Heart right ventricle (tissue), 16 donors: ENCODE results near the gene RBBP6. TPM values are rescaled to one million over a fixed set of nuclear protein-coding genes. Genes with fewer than 3 reads are reported as not detected.

Experiments used
- ATAC-seq, 8 donors: fragments of 200-7000 bp; cut with Tn5 transposase; one replicate each; pipeline ENCODE4 v1.9.1; 2020; ENCODE audit warnings: mild to moderate bottlenecking in 8 of 8, moderate library complexity in 8 of 8, moderate number of reproducible peaks in 1 of 8
- DNase-seq, 2 donors: peaks; one replicate each; pipeline ENCODE4 v3.0.0-alpha.2; 2020
- H3K27ac ChIP-seq, 10 donors: fragments of 200-600 bp; sonication (generic) in 2 of 10; one replicate each; pipeline versions ENCODE4 v1.5.0 to v1.8.0; 2020 to 2022; ENCODE audit warnings: mild to moderate bottlenecking in 3 of 10
- H3K27me3 ChIP-seq, 7 donors: fragments of 200-600 bp; one replicate each; pipeline ENCODE4 v1.8.0; 2021 to 2022; ENCODE audit warnings: mild to moderate bottlenecking in 2 of 7
- H3K36me3 ChIP-seq, 9 donors: fragments of 200-600 bp; sonication (generic) in 1 of 9; one replicate each; pipeline versions ENCODE4 v1.5.0 to v1.8.0; 2020 to 2022; ENCODE audit warnings: mild to moderate bottlenecking in 2 of 9
- H3K4me1 ChIP-seq, 9 donors: fragments of 200-600 bp; sonication (generic) in 1 of 9; one replicate each; pipeline versions ENCODE4 v1.5.0 to v1.8.0; 2020 to 2022; ENCODE audit warnings: mild to moderate bottlenecking in 4 of 9
- H3K4me3 ChIP-seq, 10 donors: fragments of 200-600 bp; sonication (generic) in 2 of 10; one replicate each; pipeline versions ENCODE4 v1.5.0 to v1.8.0; 2020 to 2022; ENCODE audit warnings: mild to moderate bottlenecking in 7 of 10, moderate library complexity in 2 of 10
- H3K9me3 ChIP-seq, 11 donors: fragments of 200-600 bp in 10 of 11; sonication (generic) in 2 of 11; one replicate each; pipeline versions ENCODE4 v1.5.0 to v1.8.0; 2013 to 2022; ENCODE audit warnings: mild to moderate bottlenecking in 2 of 11, control low read depth in 1 of 11, moderate library complexity in 1 of 11
- WGBS, 2 donors: extraction: QIAGEN DNeasy Blood & Tissue Kit; methylation state at CpG; one replicate each; pipeline ENCODE4 v1.1.7; 2013; ENCODE audit warnings: inconsistent platforms in 1 of 2; 5-methylcytosine and 5-hydroxymethylcytosine counted together
- intact Hi-C, 10 donors: fragments of 100-400 bp; cut with DNase I; formaldehyde crosslinking; loops; one replicate each; pipeline versions ENCODE4 v1.11.1 to v1.14.2; 2022
- polyA plus RNA-seq, 2 donors: library from polyadenylated mRNA; stranded (reverse); fragments of 200-250 nt; gene quantifications; one replicate each; pipeline ENCODE4 v1.2.3, GENCODE V29; 2013
- total RNA-seq, 10 donors: library from RNA; stranded (reverse); fragmentation: NEBNext Ultra II Directional in 3 of 10; extraction: Animal tissue kit (Norgen Biotek cat#: 25700) in 3 of 10; gene quantifications; one replicate each; pipeline versions ENCODE4 v1.2.1 to v1.2.4, GENCODE V29; 2021 to 2023
- TF ChIP-seq, protein P1 (sequence below), 9 donors: fragments of 200-600 bp; sonication (generic) in 2 of 9; IDR thresholded peaks; one replicate each; pipeline versions ENCODE4 v1.5.0 to v1.8.0; 2021 to 2022; ENCODE audit warnings: antibody characterized with exemption in 9 of 9, mild to moderate bottlenecking in 5 of 9, moderate library complexity in 1 of 9
- donor health status: Arrhythmogenic right ventricular cardiomyopathy.
- donor health status: ischemic (EF 13 %, LVEDD 7.1; RV severe dilation, severe dysfunction).
- donor health status: healthy with polysubstance abuse.
- donor health status: DM: no; HTN: yes; CAD: no.
- donor health status: DM: no; HTN: no; CAD: no.
- donor health status: ischemic (EF 25% LVEDD 6.9; RV normal size, moderate dysfunction).
- donor health status: ischemic (EF 25% LVEDD 5.7; RV mildly dilated, moderate dysfunction).
- donor health status: healthy.
- donor health status: DM: yes; HTN: yes; CAD: no.
- donor health status: Ischemic cardiomyopathy.
- donor health status: ischemic (EF 35%, LVEDD 5.7; RV mildly dilated, moderate dysfunction).
- donor health status: nonischemic (EF 11% LVEDD 7.7; RV severe dilation, severe dysfunction).
- donor health status: DM: yes; HTN: yes; CAD: no.
- donor health status: PGD.
- donor health status: ischemic (EF 29% LVEDD 5.4; RV normal size, mild dysfunction).
- donor health status: nonischemic (EF 23%, LVEDD 6.1; RV moderate dilation, normal function).

RBBP6 gene
- total and polyA plus RNA-seq, 12 donors, result 18.9 to 50.3 (median 33.1) TPM

GRCh38 chr16:24562811-24563210, 23.4 kb downstream of the RBBP6 start:
- intact Hi-C loops, result loop anchor here in 7 of 10 donors (5.0 to 10.0 kb wide), 4 partner anchors 232 to 402 kb away; no protein-coding TSS in a partner anchor
- DNase-seq (no peak), ATAC-seq (no peak)
- peaks cover 0 to 100% (median 85%) of the 10 kb centered on the region in 9 donors for H3K36me3 ChIP-seq
- H3K4me1 ChIP-seq, result no peaks in the 10 kb centered on the region
- no peaks in the 10 kb centered on the region for H3K9me3 ChIP-seq
- H3K27ac ChIP-seq, result no peak overlapping the region
- TF ChIP-seq, protein P1, sequence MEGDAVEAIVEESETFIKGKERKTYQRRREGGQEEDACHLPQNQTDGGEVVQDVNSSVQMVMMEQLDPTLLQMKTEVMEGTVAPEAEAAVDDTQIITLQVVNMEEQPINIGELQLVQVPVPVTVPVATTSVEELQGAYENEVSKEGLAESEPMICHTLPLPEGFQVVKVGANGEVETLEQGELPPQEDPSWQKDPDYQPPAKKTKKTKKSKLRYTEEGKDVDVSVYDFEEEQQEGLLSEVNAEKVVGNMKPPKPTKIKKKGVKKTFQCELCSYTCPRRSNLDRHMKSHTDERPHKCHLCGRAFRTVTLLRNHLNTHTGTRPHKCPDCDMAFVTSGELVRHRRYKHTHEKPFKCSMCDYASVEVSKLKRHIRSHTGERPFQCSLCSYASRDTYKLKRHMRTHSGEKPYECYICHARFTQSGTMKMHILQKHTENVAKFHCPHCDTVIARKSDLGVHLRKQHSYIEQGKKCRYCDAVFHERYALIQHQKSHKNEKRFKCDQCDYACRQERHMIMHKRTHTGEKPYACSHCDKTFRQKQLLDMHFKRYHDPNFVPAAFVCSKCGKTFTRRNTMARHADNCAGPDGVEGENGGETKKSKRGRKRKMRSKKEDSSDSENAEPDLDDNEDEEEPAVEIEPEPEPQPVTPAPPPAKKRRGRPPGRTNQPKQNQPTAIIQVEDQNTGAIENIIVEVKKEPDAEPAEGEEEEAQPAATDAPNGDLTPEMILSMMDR (IDR thresholded peaks at IDR 0.05), result no peak
- H3K27me3 ChIP-seq, result no peaks in the 10 kb centered on the region
- H3K4me3 ChIP-seq, result no peak overlapping the region

- Histone ChIP-seq H3K4me1 (no peaks in the 10 kb centered on the region), H3K27ac (no peak overlapping the region), H3K9me3 (peaks cover 0 to 4% (median 0%) of the 10 kb centered on the region in 11 donors), H3K4me3 (no peak overlapping the region), H3K36me3 (peaks cover 5 to 98% (median 86%) of the 10 kb centered on the region in 9 donors), H3K27me3 (no peaks in the 10 kb centered on the region)
- intact Hi-C loops, result loop anchor here in 7 of 10 donors (5.0 to 10.0 kb wide), 4 partner anchors 226 to 396 kb away; no protein-coding TSS in a partner anchor
- WGBS, 2 donors, result 78 to 81% methylated on average over 4 of the region's 4 CpGs
- DNase-seq, result no peak
- TF ChIP-seq, protein P1 (IDR thresholded peaks at IDR 0.05), result peak in 5 of 9 donors; percentile 24 to 46 (median 33)
- ATAC-seq, result no peak
Measured at GRCh38 chr16:24568392-24568791, 29.0 kb downstream of the RBBP6 start.

DNA sequence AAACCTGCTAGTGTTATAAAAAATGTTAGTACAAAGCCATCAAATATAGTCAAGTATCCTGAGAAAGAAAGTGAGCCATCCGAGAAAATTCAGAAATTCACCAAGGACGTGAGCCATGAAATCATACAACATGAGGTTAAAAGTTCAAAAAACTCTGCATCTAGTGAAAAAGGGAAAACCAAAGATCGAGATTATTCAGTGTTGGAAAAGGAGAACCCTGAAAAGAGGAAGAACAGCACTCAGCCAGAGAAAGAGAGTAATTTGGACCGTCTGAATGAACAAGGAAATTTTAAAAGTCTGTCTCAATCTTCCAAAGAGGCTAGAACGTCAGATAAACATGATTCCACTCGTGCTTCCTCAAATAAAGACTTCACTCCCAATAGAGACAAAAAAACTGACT, 31.7 kb downstream of the RBBP6 start:
- DNase-seq (no peak), ATAC-seq (no peak)
- 83 to 87% methylated on average over 6 of the region's 6 CpGs for WGBS, 2 donors
- no peak overlapping the region for H3K4me3 ChIP-seq
- TF ChIP-seq, protein P1 (IDR thresholded peaks at IDR 0.05), result no peak
- no peaks in the 10 kb centered on the region for H3K27me3 ChIP-seq
- no peak overlapping the region for H3K27ac ChIP-seq
- peaks cover 0 to 4% (median 0%) of the 10 kb centered on the region in 11 donors for H3K9me3 ChIP-seq
- intact Hi-C loops, result loop anchor here in 3 of 10 donors (5.0 to 10.0 kb wide), 2 partner anchors 231 to 234 kb away; no protein-coding TSS in a partner anchor
- peaks cover 4 to 71% (median 62%) of the 10 kb centered on the region in 9 donors for H3K36me3 ChIP-seq
- no peaks in the 10 kb centered on the region for H3K4me1 ChIP-seq

DNA sequence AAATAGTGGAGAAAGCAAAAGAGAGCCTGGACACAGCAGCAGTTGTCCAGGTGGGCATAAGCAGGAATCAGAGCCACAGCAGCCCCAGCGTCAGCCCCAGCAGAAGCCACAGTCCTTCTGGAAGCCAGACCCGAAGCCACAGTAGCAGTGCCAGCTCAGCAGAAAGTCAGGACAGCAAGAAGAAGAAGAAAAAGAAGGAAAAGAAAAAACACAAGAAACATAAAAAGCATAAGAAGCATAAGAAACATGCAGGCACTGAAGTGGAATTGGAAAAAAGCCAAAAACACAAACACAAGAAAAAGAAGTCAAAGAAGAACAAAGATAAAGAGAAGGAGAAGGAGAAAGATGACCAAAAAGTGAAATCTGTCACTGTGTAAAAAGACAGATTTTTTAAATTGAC, 32.7 kb downstream of the RBBP6 start:
- Histone ChIP-seq H3K27ac (no peak overlapping the region), H3K4me1 (no peaks in the 10 kb centered on the region), H3K9me3 (peaks cover 0 to 4% (median 0%) of the 10 kb centered on the region in 11 donors), H3K27me3 (no peaks in the 10 kb centered on the region), H3K4me3 (no peak overlapping the region), H3K36me3 (peaks cover 3 to 61% (median 52%) of the 10 kb centered on the region in 9 donors)
- ATAC-seq (no peak), DNase-seq (no peak)
- intact Hi-C loops, result loop anchor here in 3 of 10 donors (5.0 to 10.0 kb wide), 2 partner anchors 230 to 233 kb away; no protein-coding TSS in a partner anchor
- TF ChIP-seq, protein P1 (IDR thresholded peaks at IDR 0.05), result no peak
- WGBS, 2 donors, result 88 to 94% methylated on average over 2 of the region's 2 CpGs
